ENCODE measurements around the gene IL15RA. TPM values are rescaled to one million over a fixed set of nuclear protein-coding genes. Genes with fewer than 3 reads are reported as not detected.

The IL15RA gene
- total and polyA plus RNA-seq, 2 donors (not counting 3 experiments of a cell fraction or from before 2014, with no cell fraction given), result 18.8 to 20.6 TPM

- TF ChIP-seq EZH2 (IDR thresholded peaks at IDR 0.05; ENCODE audit: borderline replicate concordance, low read depth, low read length, severe bottlenecking) (no peak), MYC (IDR thresholded peaks at IDR 0.05; ENCODE audit: low read depth, low read length) (peak; percentile 78), FOS (IDR thresholded peaks at IDR 0.05; ENCODE audit: borderline replicate concordance, insufficient read depth, low read length) (peak; percentile 49), MAX (IDR thresholded peaks at IDR 0.05; ENCODE audit: insufficient read depth, insufficient read length) (peak; percentile 47), POLR2AphosphoS5 (IDR thresholded peaks at IDR 0.05; ENCODE audit: insufficient read depth, low read depth, low read length) (peak; percentile 92), JUN (IDR thresholded peaks at IDR 0.05; ENCODE audit: borderline replicate concordance, insufficient read depth, insufficient read length, low read depth) (no peak), POLR2A (IDR thresholded peaks at IDR 0.05; ENCODE audit: low read depth, low read length) (peak; percentile 33)
- H3K36me3 ChIP-seq (ENCODE audit: control insufficient read depth in 2 of 2, extremely low read depth in 1 of 2, insufficient read depth in 2 of 2, low read length in 2 of 2), result no peaks in the 10 kb centered on the region
- peak; percentile 99 for FAIRE-seq
- H3K79me2 ChIP-seq (ENCODE audit: control insufficient read depth, insufficient read depth, low read length), result no peaks in the 10 kb centered on the region
- ChIA-PET POLR2A (interaction anchor here (0.7 kb wide), 1 partner anchor 222 kb away, joined by 5 read pairs; no protein-coding TSS in a partner anchor), CTCF (interaction anchor here (1.0 to 1.4 kb wide), 5 partner anchors 68 to 1942 kb away, joined by 3 to 5 read pairs (median 3); partner anchors contain the start of genes PFKFB3 and RBM17)
- H3K9me3 ChIP-seq (replicated peaks; ENCODE audit: control insufficient read depth, insufficient read depth, low read length), result no peaks in the 10 kb centered on the region
- H3K4me3 ChIP-seq (replicated peaks in 1 of 3; ENCODE audit: insufficient read depth in 1 of 3, low read depth in 1 of 3, low read length in 3 of 3), result peak overlapping the region in 2 of 3 experiments; percentile 28 to 47
- intact Hi-C loops (cut with micrococcal nuclease) (loop anchor here (1.0 to 5.0 kb wide), 7 partner anchors 32 to 456 kb away; partner anchors contain the start of genes GDI2, IL15RA and PFKFB3), dilution Hi-C loops (cut with MboI; ENCODE audit: extremely low pct_ligation_motif_present, low sequenced_read_pairs) (no loop called here)
- peak; percentile 97 for DNase-seq (ENCODE audit: low read depth, low spot score)
- H3K27ac ChIP-seq (ENCODE audit: insufficient read depth, low read depth, low read length), result peak overlapping the region; percentile 99
- H3K9me1 ChIP-seq (replicated peaks; ENCODE audit: control insufficient read depth, extremely low read depth, insufficient read depth, low read length), result no peaks in the 10 kb centered on the region
- peak overlapping the region; percentile 12 for H2AFZ ChIP-seq (ENCODE audit: low read depth, low read length)
- peaks cover 55% of the 10 kb centered on the region for H3K4me1 ChIP-seq (ENCODE audit: control insufficient read depth, extremely low read depth, insufficient read depth, low read length)
- no peaks in the 10 kb centered on the region for H4K20me1 ChIP-seq (replicated peaks; ENCODE audit: control insufficient read depth, extremely low read depth, insufficient read depth, low read length)
- no peaks in the 10 kb centered on the region for H3K27me3 ChIP-seq (ENCODE audit: control insufficient read depth in 2 of 2, insufficient read depth in 2 of 2, low read length in 2 of 2)
- BruUV-seq (replicated peaks), result TSS peak; percentile 32
- peak overlapping the region; percentile 89 for H3K9ac ChIP-seq (replicated peaks; ENCODE audit: extremely low read depth, insufficient read depth, low read length)
- peak overlapping the region; percentile 72 for H3K4me2 ChIP-seq (ENCODE audit: insufficient read depth, low read length)
These were observed 31.6 kb downstream of the IL15RA start for GRCh38 chr10:5945561-5946418.

Data from endothelial cell of umbilical vein (primary cell).